Stimulated activated naive CD8-positive, alpha-beta T cell treated with anti-CD3 and anti-CD28 coated beads, Interleukin-15, amount 100 ng/mL, for 72 hours (primary cell): ENCODE results near the gene MICOS13.

ENCODE experiments used
- ATAC-seq: fragments of 150-1000 bp; cut with Tn5 transposase; 2 replicates; pipeline ENCODE4 v1.10.0; 2021; ENCODE audit warnings: mild to moderate bottlenecking, moderate library complexity
- DNase-seq, 2 donors: peaks; one replicate each; pipeline ENCODE4 v3.0.0; 2021 to 2022
- H3K27ac Mint-ChIP-seq, 2 donors: one replicate each; pipeline ENCODE4 v1.8.0; 2022; ENCODE audit warnings: mild to moderate bottlenecking in 2 of 2, mixed read lengths in 2 of 2, moderate library complexity in 2 of 2
- H3K27me3 Mint-ChIP-seq: one replicate; pipeline ENCODE4 v1.8.0; 2022; ENCODE audit warnings: mixed read lengths
- H3K4me1 Mint-ChIP-seq: one replicate; pipeline ENCODE4 v1.8.0; 2022; ENCODE audit warnings: mild to moderate bottlenecking, mixed read lengths
- H3K4me3 Mint-ChIP-seq, 2 donors: one replicate each; pipeline ENCODE4 v1.8.0; 2022; ENCODE audit warnings: mild to moderate bottlenecking in 2 of 2, mixed read lengths in 2 of 2, moderate library complexity in 1 of 2
- H3K9me3 Mint-ChIP-seq, 2 donors: one replicate each; pipeline ENCODE4 v1.8.0; 2022; ENCODE audit warnings: mixed read lengths in 2 of 2

MICOS13 gene

GRCh38 chr19:5682107-5682482, 1.8 kb upstream of the MICOS13 start:
- peak overlapping the region; percentile 63 to 83 for H3K4me3 Mint-ChIP-seq
- DNase-seq (no peak), ATAC-seq (no peak)
- peaks cover 49% of the 10 kb centered on the region for H3K4me1 Mint-ChIP-seq
- no peak overlapping the region for H3K27ac Mint-ChIP-seq
- no peaks in the 10 kb centered on the region for H3K27me3 Mint-ChIP-seq
- no peaks in the 10 kb centered on the region for H3K9me3 Mint-ChIP-seq

- no peaks in the 10 kb centered on the region for H3K27me3 Mint-ChIP-seq
- peaks cover 47% of the 10 kb centered on the region for H3K4me1 Mint-ChIP-seq
- H3K4me3 Mint-ChIP-seq, result peak overlapping the region; percentile 63 to 83
- ATAC-seq (no peak), DNase-seq (no peak)
- H3K27ac Mint-ChIP-seq, result peak overlapping the region; percentile 8 to 21
- H3K9me3 Mint-ChIP-seq, result no peaks in the 10 kb centered on the region
These were observed 1.2 kb upstream of the MICOS13 start for GRCh38 chr19:5681391-5682106.

- ATAC-seq (no peak), DNase-seq (no peak)
- Mint-ChIP-seq H3K27ac (peak overlapping the region; percentile 93 to 96), H3K4me3 (peak overlapping the region; percentile 83 to 99), H3K9me3 (no peaks in the 10 kb centered on the region), H3K4me1 (peaks cover 42% of the 10 kb centered on the region), H3K27me3 (no peaks in the 10 kb centered on the region)
These were observed 256 bp downstream of the MICOS13 start for GRCh38 chr19:5680084-5680436.

- H3K27me3 Mint-ChIP-seq, result no peaks in the 10 kb centered on the region
- H3K9me3 Mint-ChIP-seq, result no peaks in the 10 kb centered on the region
- peak overlapping the region; percentile 93 to 96 for H3K27ac Mint-ChIP-seq
- peaks cover 42% of the 10 kb centered on the region for H3K4me1 Mint-ChIP-seq
- ATAC-seq (no peak), DNase-seq (no peak)
- peak overlapping the region; percentile 83 to 99 for H3K4me3 Mint-ChIP-seq
These were observed 830 bp downstream of the MICOS13 start for GRCh38 chr19:5679289-5680083.

GRCh38 chr19:5678071-5678718, 2.1 kb downstream of the MICOS13 start:
- ATAC-seq, result no peak
- no peak overlapping the region for H3K27ac Mint-ChIP-seq
- H3K27me3 Mint-ChIP-seq, result no peaks in the 10 kb centered on the region
- no peak for DNase-seq
- peaks cover 42% of the 10 kb centered on the region for H3K4me1 Mint-ChIP-seq
- peaks cover 0 to 5% of the 10 kb centered on the region in 2 donors for H3K9me3 Mint-ChIP-seq
- no peak overlapping the region for H3K4me3 Mint-ChIP-seq

GRCh38 chr19:5677580-5677979, 2.7 kb downstream of the MICOS13 start:
- no peak for DNase-seq
- Mint-ChIP-seq H3K4me3 (peak overlapping the region in 1 of 2 donors; percentile 22), H3K27me3 (no peaks in the 10 kb centered on the region), H3K27ac (peak overlapping the region; percentile 6 to 92), H3K9me3 (peaks cover 0 to 5% of the 10 kb centered on the region in 2 donors), H3K4me1 (peaks cover 42% of the 10 kb centered on the region)
- no peak for ATAC-seq

GRCh38 chr19:5677136-5677535, 3.2 kb downstream of the MICOS13 start:
- H3K27ac Mint-ChIP-seq, result peak overlapping the region; percentile 6 to 92
- DNase-seq (no peak), ATAC-seq (no peak)
- H3K9me3 Mint-ChIP-seq, result peaks cover 0 to 5% of the 10 kb centered on the region in 2 donors
- peaks cover 38% of the 10 kb centered on the region for H3K4me1 Mint-ChIP-seq
- no peak overlapping the region for H3K4me3 Mint-ChIP-seq
- no peaks in the 10 kb centered on the region for H3K27me3 Mint-ChIP-seq

- no peak for DNase-seq
- H3K4me3 Mint-ChIP-seq, result no peak overlapping the region
- H3K4me1 Mint-ChIP-seq, result peaks cover 34% of the 10 kb centered on the region
- H3K9me3 Mint-ChIP-seq, result peaks cover 0 to 5% of the 10 kb centered on the region in 2 donors
- no peaks in the 10 kb centered on the region for H3K27me3 Mint-ChIP-seq
- no peak for ATAC-seq
- peak overlapping the region in 1 of 2 donors; percentile 59 for H3K27ac Mint-ChIP-seq
These were observed 3.6 kb downstream of the MICOS13 start for GRCh38 chr19:5676772-5677105.

GRCh38 chr19:5676105-5676771, 4.1 kb downstream of the MICOS13 start:
- H3K27me3 Mint-ChIP-seq, result no peaks in the 10 kb centered on the region
- H3K9me3 Mint-ChIP-seq, result peaks cover 0 to 5% of the 10 kb centered on the region in 2 donors
- DNase-seq (no peak), ATAC-seq (no peak)
- peaks cover 29% of the 10 kb centered on the region for H3K4me1 Mint-ChIP-seq
- no peak overlapping the region for H3K4me3 Mint-ChIP-seq
- H3K27ac Mint-ChIP-seq, result peak overlapping the region in 1 of 2 donors; percentile 59

GRCh38 chr19:5674714-5675113, 5.6 kb downstream of the MICOS13 start:
- peak overlapping the region in 1 of 2 donors; percentile 20 for H3K27ac Mint-ChIP-seq

GRCh38 chr19:5673752-5674151, 6.6 kb downstream of the MICOS13 start:
- DNase-seq, result no peak

More at GRCh38 chr19:5674714-5675113, 5.6 kb downstream of the MICOS13 start:
- Mint-ChIP-seq H3K4me3 (no peak overlapping the region), H3K9me3 (peaks cover 0 to 5% of the 10 kb centered on the region in 2 donors), H3K27me3 (no peaks in the 10 kb centered on the region), H3K4me1 (peaks cover 15% of the 10 kb centered on the region)
- ATAC-seq (no peak), DNase-seq (no peak)

GRCh38 chr19:5672708-5673459, 7.4 kb downstream of the MICOS13 start:
- no peak for DNase-seq
- no peaks in the 10 kb centered on the region for H3K27me3 Mint-ChIP-seq
- no peak for ATAC-seq
- peaks cover 5% of the 10 kb centered on the region for H3K4me1 Mint-ChIP-seq
- peak overlapping the region in 1 of 2 donors; percentile 28 for H3K27ac Mint-ChIP-seq
- H3K4me3 Mint-ChIP-seq, result no peak overlapping the region
- H3K9me3 Mint-ChIP-seq, result peaks cover 0 to 5% of the 10 kb centered on the region in 2 donors

More at GRCh38 chr19:5673752-5674151, 6.6 kb downstream of the MICOS13 start:
- H3K4me1 Mint-ChIP-seq, result peaks cover 5% of the 10 kb centered on the region
- ATAC-seq, result no peak
- H3K4me3 Mint-ChIP-seq, result no peak overlapping the region
- H3K27me3 Mint-ChIP-seq, result no peaks in the 10 kb centered on the region
- H3K9me3 Mint-ChIP-seq, result peaks cover 0 to 5% of the 10 kb centered on the region in 2 donors
- no peak overlapping the region for H3K27ac Mint-ChIP-seq

GRCh38 chr19:5671600-5671999, 8.7 kb downstream of the MICOS13 start:
- H3K27me3 Mint-ChIP-seq, result no peaks in the 10 kb centered on the region
- ATAC-seq (no peak), DNase-seq (no peak)
- peaks cover 15% of the 10 kb centered on the region for H3K4me1 Mint-ChIP-seq
- peak overlapping the region in 1 of 2 donors; percentile 74 for H3K27ac Mint-ChIP-seq
- H3K4me3 Mint-ChIP-seq, result no peak overlapping the region
- peaks cover 0 to 5% of the 10 kb centered on the region in 2 donors for H3K9me3 Mint-ChIP-seq

- ATAC-seq, result no peak
- Mint-ChIP-seq H3K27ac (peak overlapping the region in 1 of 2 donors; percentile 21), H3K4me1 (peaks cover 31% of the 10 kb centered on the region), H3K27me3 (no peaks in the 10 kb centered on the region), H3K9me3 (peaks cover 0 to 5% of the 10 kb centered on the region in 2 donors), H3K4me3 (no peak overlapping the region)
- no peak for DNase-seq
These were observed 11.1 kb downstream of the MICOS13 start for GRCh38 chr19:5669212-5669611.
